HUES48 (cell line): ENCODE data around the gene SASH1.

Experiments used
- H3K27ac ChIP-seq: one replicate; pipeline ENCODE4 v1.7.0; 2013; ENCODE audit warnings: low read depth, low read length, inconsistent platforms
- H3K27me3 ChIP-seq: 2 replicates; pipeline ENCODE4 v1.6.1; 2013; ENCODE audit warnings: mild to moderate bottlenecking, low read length; ENCODE audit not compliant: control insufficient read depth, insufficient read depth
- H3K36me3 ChIP-seq: 2 replicates; pipeline ENCODE4 v1.6.1; 2013; ENCODE audit warnings: low read length; ENCODE audit not compliant: control insufficient read depth, insufficient read depth
- H3K4me1 ChIP-seq: 2 replicates; pipeline ENCODE4 v1.6.1; 2013; ENCODE audit warnings: mild to moderate bottlenecking, low read length; ENCODE audit not compliant: control insufficient read depth, insufficient read depth
- H3K4me3 ChIP-seq: 2 replicates; pipeline ENCODE4 v1.5.1; 2013; ENCODE audit warnings: mild to moderate bottlenecking, low read depth, low read length
- H3K9ac ChIP-seq: 2 replicates; pipeline ENCODE4 v1.6.1; 2013; ENCODE audit warnings: mild to moderate bottlenecking, low read depth, low read length, moderate library complexity
- H3K9me3 ChIP-seq: 2 replicates; pipeline ENCODE4 v1.6.1; 2013; ENCODE audit warnings: low read length; ENCODE audit not compliant: control insufficient read depth, insufficient read depth

Gene SASH1

DNA sequence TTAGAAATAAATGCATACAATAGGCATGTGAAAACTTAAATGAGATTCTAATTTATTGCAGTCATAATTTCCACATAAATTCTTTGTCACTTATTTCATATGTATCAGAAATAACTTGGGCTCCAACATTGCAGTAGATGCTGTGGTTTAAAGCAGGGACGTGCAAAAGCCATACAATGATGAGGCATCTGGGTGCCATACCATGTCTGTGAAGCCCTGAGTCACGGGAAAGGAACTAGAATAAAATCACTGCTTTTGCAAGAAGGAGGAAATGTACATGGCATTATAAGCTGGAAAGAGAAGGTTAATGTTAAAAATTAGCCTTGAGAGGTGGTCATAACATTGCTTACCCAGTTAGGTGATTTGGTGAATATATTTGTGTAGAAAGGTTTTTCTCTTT is 180.4 kb downstream of the SASH1 start:
- Histone ChIP-seq H3K27me3 (no peaks in the 10 kb centered on the region), H3K27ac (no peak overlapping the region), H3K4me1 (peaks cover 18% of the 10 kb centered on the region), H3K4me3 (no peak overlapping the region), H3K9ac (no peak overlapping the region), H3K36me3 (peaks cover 27% of the 10 kb centered on the region), H3K9me3 (no peaks in the 10 kb centered on the region)

DNA sequence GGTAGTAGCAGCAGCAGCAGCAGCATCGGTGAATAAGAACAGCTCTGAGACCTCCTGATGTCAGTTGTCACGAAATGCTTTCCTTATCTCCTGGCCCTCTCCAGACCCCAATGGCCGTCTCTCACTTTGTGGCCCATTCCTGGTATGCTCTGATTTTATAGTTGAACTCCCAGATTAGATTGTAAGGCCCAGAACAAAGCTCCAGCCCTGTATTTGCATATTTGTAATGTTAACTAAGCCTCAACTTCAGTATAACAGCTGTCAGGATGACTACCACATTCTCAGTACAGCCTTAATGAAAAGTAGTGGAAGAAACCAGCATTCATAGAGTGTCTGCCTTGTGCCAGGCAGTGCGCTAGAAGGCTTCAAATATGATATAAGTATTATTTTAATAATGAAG is 180.9 kb downstream of the SASH1 start:
- peaks cover 32% of the 10 kb centered on the region for H3K36me3 ChIP-seq
- H3K4me1 ChIP-seq, result peaks cover 18% of the 10 kb centered on the region
- no peaks in the 10 kb centered on the region for H3K9me3 ChIP-seq
- no peaks in the 10 kb centered on the region for H3K27me3 ChIP-seq
- no peak overlapping the region for H3K9ac ChIP-seq
- no peak overlapping the region for H3K4me3 ChIP-seq
- no peak overlapping the region for H3K27ac ChIP-seq

DNA sequence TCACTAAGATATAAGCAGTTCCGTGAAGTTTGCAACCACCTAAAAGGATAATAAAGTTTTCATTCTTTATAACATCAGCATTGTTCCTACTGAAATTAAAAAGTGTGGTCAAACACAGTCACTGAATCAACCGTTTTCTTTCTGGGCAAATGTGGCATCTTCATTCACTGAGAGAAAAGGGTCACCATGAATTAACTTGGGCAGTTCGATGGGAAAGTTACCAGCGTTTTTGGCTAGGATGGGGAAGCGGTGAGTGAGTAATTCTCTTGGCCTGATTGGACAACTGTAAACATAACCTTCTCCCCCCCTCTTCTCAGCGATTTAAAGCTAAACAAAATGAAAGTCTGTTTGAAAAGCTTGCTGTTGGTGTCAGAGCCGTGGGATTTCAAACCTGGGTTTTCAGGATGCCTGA is 181.8 kb downstream of the SASH1 start:
- Histone ChIP-seq H3K4me3 (no peak overlapping the region), H3K27ac (no peak overlapping the region), H3K36me3 (peaks cover 38% of the 10 kb centered on the region), H3K27me3 (no peaks in the 10 kb centered on the region), H3K4me1 (peaks cover 18% of the 10 kb centered on the region), H3K9ac (no peak overlapping the region), H3K9me3 (no peaks in the 10 kb centered on the region)

DNA sequence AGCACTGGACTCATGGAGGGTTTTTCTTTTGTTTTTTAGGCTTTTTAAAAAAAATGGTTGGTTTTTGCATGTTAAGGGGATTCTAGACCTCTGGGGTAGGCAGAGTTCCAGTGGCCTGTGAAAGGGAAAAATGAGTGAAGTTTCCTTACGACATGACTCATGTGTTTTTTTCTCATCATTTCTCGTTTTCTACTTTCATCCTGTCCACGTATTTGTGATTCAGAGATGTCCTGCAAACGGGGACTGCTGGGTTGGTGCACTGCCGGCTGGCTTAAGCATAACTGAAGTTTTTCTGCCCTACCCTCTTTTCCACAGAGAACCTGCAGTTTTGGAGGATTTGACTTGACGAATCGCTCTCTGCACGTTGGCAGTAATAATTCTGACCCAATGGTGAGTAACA is 182.3 kb downstream of the SASH1 start:
- no peak overlapping the region for H3K9ac ChIP-seq
- no peaks in the 10 kb centered on the region for H3K27me3 ChIP-seq
- H3K9me3 ChIP-seq, result no peaks in the 10 kb centered on the region
- H3K4me3 ChIP-seq, result no peak overlapping the region
- peaks cover 33% of the 10 kb centered on the region for H3K36me3 ChIP-seq
- H3K27ac ChIP-seq, result no peak overlapping the region
- H3K4me1 ChIP-seq, result peaks cover 18% of the 10 kb centered on the region

DNA sequence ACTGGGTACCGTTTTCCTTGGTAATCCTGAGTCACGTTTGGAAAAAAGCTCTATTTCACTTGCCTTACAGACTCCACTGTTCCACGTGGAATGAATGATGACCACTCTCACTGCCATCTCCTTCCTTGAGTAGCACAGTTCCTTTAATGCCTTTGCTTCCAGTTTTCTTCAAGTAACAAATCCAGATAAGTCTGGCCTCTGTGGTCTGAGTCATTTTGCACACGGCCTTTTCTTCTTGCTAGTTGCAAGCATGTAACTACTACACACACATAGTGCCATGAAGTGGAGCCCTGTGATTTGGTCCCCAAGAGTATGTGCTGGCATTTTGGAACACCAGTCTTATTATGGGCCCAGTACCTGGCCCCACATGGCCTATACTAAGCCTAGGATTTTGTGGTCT is 182.8 kb downstream of the SASH1 start:
- peaks cover 22% of the 10 kb centered on the region for H3K4me1 ChIP-seq
- no peaks in the 10 kb centered on the region for H3K9me3 ChIP-seq
- H3K27me3 ChIP-seq, result no peaks in the 10 kb centered on the region
- peaks cover 28% of the 10 kb centered on the region for H3K36me3 ChIP-seq
- no peak overlapping the region for H3K4me3 ChIP-seq
- H3K27ac ChIP-seq, result no peak overlapping the region
- H3K9ac ChIP-seq, result no peak overlapping the region

DNA sequence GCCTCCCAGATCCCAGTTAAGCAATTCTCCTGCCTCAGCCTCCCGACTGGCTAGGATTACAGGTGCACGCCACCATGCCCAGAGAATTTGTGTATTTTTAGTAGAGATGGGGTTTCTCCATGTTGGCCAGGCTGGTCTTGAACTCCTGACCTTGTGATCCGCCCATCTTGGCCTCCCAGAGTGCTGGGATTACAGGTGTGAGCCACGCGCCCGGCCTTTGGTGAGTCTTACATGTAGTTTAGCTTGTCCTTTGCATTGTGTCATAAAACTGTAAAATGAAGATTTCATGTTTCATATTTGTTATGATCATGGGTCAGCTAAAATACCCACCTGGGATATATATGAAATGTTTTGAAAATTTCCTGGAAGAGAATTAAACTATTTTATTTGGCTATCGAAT is 183.5 kb downstream of the SASH1 start:
- H3K9me3 ChIP-seq, result no peaks in the 10 kb centered on the region
- no peak overlapping the region for H3K27ac ChIP-seq
- peaks cover 28% of the 10 kb centered on the region for H3K36me3 ChIP-seq
- H3K9ac ChIP-seq, result no peak overlapping the region
- no peak overlapping the region for H3K4me3 ChIP-seq
- peaks cover 25% of the 10 kb centered on the region for H3K4me1 ChIP-seq
- no peaks in the 10 kb centered on the region for H3K27me3 ChIP-seq

DNA sequence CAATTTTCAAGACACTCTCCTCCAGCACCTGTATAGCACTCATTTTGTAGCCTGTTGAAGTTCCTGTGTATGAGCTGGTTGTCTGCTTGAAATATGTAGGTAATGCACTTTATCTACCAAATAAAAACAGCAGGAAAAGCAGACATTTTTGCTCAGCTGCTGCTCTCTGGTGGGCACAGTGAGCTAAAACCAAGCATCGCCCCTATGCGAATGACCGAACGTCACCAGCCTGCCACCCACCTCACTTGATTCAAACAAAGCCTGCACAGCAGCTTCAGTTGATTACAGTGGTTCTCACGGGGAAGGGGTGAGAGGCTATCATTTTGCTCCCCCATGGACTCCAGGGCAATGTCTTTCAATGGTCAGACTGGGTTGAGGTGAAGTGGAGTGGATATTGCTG is 185.7 kb downstream of the SASH1 start:
- H3K9me3 ChIP-seq, result no peaks in the 10 kb centered on the region
- no peaks in the 10 kb centered on the region for H3K27me3 ChIP-seq
- H3K4me1 ChIP-seq, result peaks cover 17% of the 10 kb centered on the region
- no peak overlapping the region for H3K9ac ChIP-seq
- H3K36me3 ChIP-seq, result peaks cover 45% of the 10 kb centered on the region
- no peak overlapping the region for H3K4me3 ChIP-seq
- H3K27ac ChIP-seq, result no peak overlapping the region

DNA sequence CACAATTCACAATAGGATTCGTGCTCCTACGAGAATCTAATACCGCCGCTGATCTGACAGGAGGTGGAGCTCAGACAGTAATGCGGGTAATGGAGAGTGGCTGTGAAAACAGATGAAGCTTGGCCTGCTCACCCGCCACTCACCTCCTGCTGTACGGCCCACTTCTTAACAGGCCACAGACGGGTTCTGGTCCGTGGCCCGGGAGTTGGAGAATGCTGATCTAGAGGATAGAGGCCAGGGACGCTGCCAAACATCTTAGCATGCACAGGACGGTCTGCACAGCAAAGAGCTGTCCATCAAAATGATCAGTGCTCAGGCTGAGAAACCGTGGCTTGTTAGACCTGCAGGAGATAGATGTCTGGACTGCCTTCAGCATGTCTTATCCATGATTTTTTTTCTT is 186.4 kb downstream of the SASH1 start:
- peaks cover 53% of the 10 kb centered on the region for H3K36me3 ChIP-seq
- no peak overlapping the region for H3K27ac ChIP-seq
- H3K9me3 ChIP-seq, result no peaks in the 10 kb centered on the region
- no peak overlapping the region for H3K9ac ChIP-seq
- no peak overlapping the region for H3K4me3 ChIP-seq
- H3K4me1 ChIP-seq, result peaks cover 12% of the 10 kb centered on the region
- no peaks in the 10 kb centered on the region for H3K27me3 ChIP-seq

DNA sequence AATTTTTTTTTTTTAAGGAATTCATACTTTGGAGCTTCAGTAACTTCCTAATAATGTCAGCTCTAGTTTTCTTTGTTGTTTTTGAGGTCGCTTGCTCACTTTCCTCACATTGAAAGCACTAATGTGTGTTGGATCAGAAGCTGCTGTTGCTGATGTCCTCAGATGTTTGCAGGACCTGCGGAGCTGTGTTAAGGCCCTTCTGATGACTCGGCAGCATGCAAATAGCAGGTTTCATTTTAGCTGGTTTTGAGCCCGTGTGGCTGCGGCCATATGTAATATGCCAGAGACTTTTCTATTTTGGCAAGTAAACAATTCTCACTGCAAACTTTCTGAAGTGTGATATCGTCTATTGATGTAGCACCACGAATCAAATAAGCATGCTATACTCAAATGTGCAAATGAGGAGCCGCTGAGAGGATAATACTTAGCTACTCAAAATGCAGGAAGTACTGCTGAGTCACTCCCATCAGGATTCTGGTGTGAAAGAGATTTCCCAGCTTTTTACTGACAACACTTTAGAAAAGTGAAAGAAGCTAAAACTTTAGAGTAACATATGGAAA is 187.8 kb downstream of the SASH1 start:
- Histone ChIP-seq H3K4me1 (peaks cover 12% of the 10 kb centered on the region), H3K27me3 (no peaks in the 10 kb centered on the region), H3K36me3 (peaks cover 65% of the 10 kb centered on the region), H3K9me3 (no peaks in the 10 kb centered on the region), H3K9ac (peak overlapping the region; percentile 59), H3K4me3 (no peak overlapping the region), H3K27ac (peak overlapping the region; percentile 88)

DNA sequence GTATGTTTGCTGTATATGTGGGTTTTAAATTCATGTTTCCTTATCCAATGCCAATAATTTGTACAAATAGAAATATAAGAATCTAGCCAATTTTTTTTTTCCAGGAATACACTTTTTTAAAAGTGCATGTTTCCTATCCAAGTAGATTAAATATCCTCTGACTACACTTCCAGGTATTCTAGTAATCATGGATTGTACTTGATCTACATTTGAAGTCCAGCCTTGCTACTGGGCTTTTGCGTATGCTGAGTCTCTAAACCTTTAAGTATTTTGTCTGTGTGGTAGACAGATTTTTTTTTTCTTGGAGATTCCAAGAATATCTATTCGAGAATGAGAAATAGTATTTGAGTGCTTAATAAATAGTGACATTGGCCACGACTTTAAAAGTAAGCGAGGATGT is 188.3 kb downstream of the SASH1 start:
- H3K27ac ChIP-seq, result peak overlapping the region; percentile 88
- peak overlapping the region; percentile 59; the same call in 1 of the 2 replicates for H3K9ac ChIP-seq
- no peak overlapping the region for H3K4me3 ChIP-seq
- H3K36me3 ChIP-seq, result peaks cover 67% of the 10 kb centered on the region
- H3K9me3 ChIP-seq, result no peaks in the 10 kb centered on the region
- no peaks in the 10 kb centered on the region for H3K27me3 ChIP-seq
- peaks cover 12% of the 10 kb centered on the region for H3K4me1 ChIP-seq

DNA sequence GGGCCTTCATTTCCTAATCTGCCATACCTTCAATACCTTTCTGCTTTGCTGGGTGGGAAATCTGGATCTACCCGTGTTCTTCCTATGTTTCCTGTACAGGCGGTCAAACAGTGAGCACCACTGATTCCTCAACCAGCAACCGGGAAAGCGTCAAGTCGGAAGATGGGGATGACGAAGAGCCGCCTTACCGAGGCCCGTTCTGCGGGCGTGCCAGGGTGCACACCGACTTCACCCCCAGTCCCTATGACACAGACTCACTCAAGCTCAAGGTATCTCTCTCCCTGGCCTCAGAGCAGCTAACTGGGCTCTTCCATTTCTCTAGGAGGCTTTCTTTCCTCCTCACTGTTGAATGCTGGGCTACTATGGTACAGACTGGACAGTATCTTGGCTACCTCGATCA is 190.1 kb downstream of the SASH1 start:
- Histone ChIP-seq H3K9ac (no peak overlapping the region), H3K36me3 (peaks cover 70% of the 10 kb centered on the region), H3K27ac (no peak overlapping the region)

More for the DNA sequence above, 190.1 kb downstream of the SASH1 start:
- Histone ChIP-seq H3K27me3 (no peaks in the 10 kb centered on the region), H3K9me3 (no peaks in the 10 kb centered on the region), H3K4me1 (peaks cover 12% of the 10 kb centered on the region), H3K4me3 (no peak overlapping the region)
